ENCODE data around the gene SH3PXD2A.
A peak's percentile ranks its signal among the peaks of the same experiment; 100 is the strongest.

The SH3PXD2A gene

GRCh38 chr10:103552856-103553742 is 302.3 kb downstream of the SH3PXD2A start:
- no peak for DNase-seq

- DNase-seq: no peak
These were observed 303.5 kb downstream of the SH3PXD2A start for GRCh38 chr10:103551619-103552602.

- no peak for DNase-seq
These were observed 305.1 kb downstream of the SH3PXD2A start for GRCh38 chr10:103550229-103550628.

- DNase-seq: no peak
These were observed 306.1 kb downstream of the SH3PXD2A start for GRCh38 chr10:103549349-103549685.

GRCh38 chr10:103548581-103549348 is 306.6 kb downstream of the SH3PXD2A start:
- DNase-seq: peak; percentile 88

- DNase-seq: no peak
These were observed 307.4 kb downstream of the SH3PXD2A start for GRCh38 chr10:103548006-103548405.

GRCh38 chr10:103547391-103547946 is 307.9 kb downstream of the SH3PXD2A start:
- no peak for DNase-seq

- DNase-seq: peak; percentile 21
These were observed 309.0 kb downstream of the SH3PXD2A start for GRCh38 chr10:103546401-103546800.

GRCh38 chr10:103545771-103546281 is 309.6 kb downstream of the SH3PXD2A start:
- DNase-seq: no peak

- DNase-seq: no peak
These were observed 310.0 kb downstream of the SH3PXD2A start for GRCh38 chr10:103545366-103545765.

GRCh38 chr10:103544657-103545310 is 310.6 kb downstream of the SH3PXD2A start:
- no peak for DNase-seq

Data from NCI-H2171 treated with DMSO at 0.1 percent for 48 hours (cell line).